Measurements from ENCODE around the gene B3GNT9.
A peak's percentile ranks its signal among the peaks of the same experiment; 100 is the strongest.

- TF ChIP-seq, protein P1, sequence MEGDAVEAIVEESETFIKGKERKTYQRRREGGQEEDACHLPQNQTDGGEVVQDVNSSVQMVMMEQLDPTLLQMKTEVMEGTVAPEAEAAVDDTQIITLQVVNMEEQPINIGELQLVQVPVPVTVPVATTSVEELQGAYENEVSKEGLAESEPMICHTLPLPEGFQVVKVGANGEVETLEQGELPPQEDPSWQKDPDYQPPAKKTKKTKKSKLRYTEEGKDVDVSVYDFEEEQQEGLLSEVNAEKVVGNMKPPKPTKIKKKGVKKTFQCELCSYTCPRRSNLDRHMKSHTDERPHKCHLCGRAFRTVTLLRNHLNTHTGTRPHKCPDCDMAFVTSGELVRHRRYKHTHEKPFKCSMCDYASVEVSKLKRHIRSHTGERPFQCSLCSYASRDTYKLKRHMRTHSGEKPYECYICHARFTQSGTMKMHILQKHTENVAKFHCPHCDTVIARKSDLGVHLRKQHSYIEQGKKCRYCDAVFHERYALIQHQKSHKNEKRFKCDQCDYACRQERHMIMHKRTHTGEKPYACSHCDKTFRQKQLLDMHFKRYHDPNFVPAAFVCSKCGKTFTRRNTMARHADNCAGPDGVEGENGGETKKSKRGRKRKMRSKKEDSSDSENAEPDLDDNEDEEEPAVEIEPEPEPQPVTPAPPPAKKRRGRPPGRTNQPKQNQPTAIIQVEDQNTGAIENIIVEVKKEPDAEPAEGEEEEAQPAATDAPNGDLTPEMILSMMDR (IDR thresholded peaks at IDR 0.05), result peak in 3 of 4 donors; percentile 3 to 34 (median 17)
- no peak for TF ChIP-seq POLR2A (IDR thresholded peaks at IDR 0.05)
Observed at GRCh38 chr16:67150047-67150832, 558 bp downstream of the B3GNT9 start.
